ENCODE data around the gene BCKDHB. TPM values are rescaled to one million over a fixed set of nuclear protein-coding genes. Genes with fewer than 3 reads are reported as not detected.

The BCKDHB gene
- total RNA-seq, 4 donors from 2014 or later: 1.6 to 6.9 (median 4.8) TPM

- in situ Hi-C loops (cut with MboI; ENCODE audit: low sequenced_read_pairs in 4 of 4): no loop called here
- Histone ChIP-seq H3K4me3 (no peak overlapping the region), H3K36me3 (no peaks in the 10 kb centered on the region), H3K27ac (no peak overlapping the region), H3K27me3 (no peaks in the 10 kb centered on the region), H3K9me3 (no peaks in the 10 kb centered on the region), H3K4me1 (no peaks in the 10 kb centered on the region)
- ATAC-seq (no peak), DNase-seq (no peak)
- intact Hi-C loops (cut with DNase I; ENCODE audit: low total_unique reads): no loop called here
- TF ChIP-seq CTCF (IDR thresholded peaks at IDR 0.05 in 4 of 5, conservative IDR thresholded peaks at IDR 0.05 in 1 of 5) (no peak), POLR2A (IDR thresholded peaks at IDR 0.05) (no peak)
These were observed 196.2 kb downstream of the BCKDHB start for GRCh38 chr6:80302716-80303115.

GRCh38 chr6:80304014-80304413 lies 197.5 kb downstream of the BCKDHB start:
- H3K27ac ChIP-seq: no peak overlapping the region

GRCh38 chr6:80314531-80314930 lies 208.1 kb downstream of the BCKDHB start:
- no peaks in the 10 kb centered on the region for H3K27me3 ChIP-seq
- peaks cover 0 to 7% of the 10 kb centered on the region in 2 donors for H3K4me1 ChIP-seq
- DNase-seq (no peak), ATAC-seq (no peak)
- H3K4me3 ChIP-seq: no peak overlapping the region
- H3K27ac ChIP-seq: no peak overlapping the region
- no peaks in the 10 kb centered on the region for H3K36me3 ChIP-seq
- H3K9me3 ChIP-seq: no peaks in the 10 kb centered on the region
- in situ Hi-C loops (cut with MboI; ENCODE audit: low sequenced_read_pairs in 4 of 4) (no loop called here), intact Hi-C loops (cut with DNase I; ENCODE audit: low total_unique reads) (no loop called here)
- TF ChIP-seq CTCF (IDR thresholded peaks at IDR 0.05 in 4 of 5, conservative IDR thresholded peaks at IDR 0.05 in 1 of 5): no peak

More at GRCh38 chr6:80304014-80304413, 197.5 kb downstream of the BCKDHB start:
- DNase-seq (no peak), ATAC-seq (no peak)
- TF ChIP-seq CTCF (IDR thresholded peaks at IDR 0.05 in 4 of 5, conservative IDR thresholded peaks at IDR 0.05 in 1 of 5) (no peak), POLR2A (IDR thresholded peaks at IDR 0.05) (no peak)
- Histone ChIP-seq H3K9me3 (no peaks in the 10 kb centered on the region), H3K4me3 (no peak overlapping the region), H3K36me3 (no peaks in the 10 kb centered on the region), H3K27me3 (no peaks in the 10 kb centered on the region), H3K4me1 (no peaks in the 10 kb centered on the region)
- intact Hi-C loops (cut with DNase I; ENCODE audit: low total_unique reads) (no loop called here), in situ Hi-C loops (cut with MboI; ENCODE audit: low sequenced_read_pairs in 4 of 4) (no loop called here)

GRCh38 chr6:80316686-80317231 lies 210.3 kb downstream of the BCKDHB start:
- ATAC-seq (no peak), DNase-seq (no peak)
- Histone ChIP-seq H3K36me3 (no peaks in the 10 kb centered on the region), H3K9me3 (no peaks in the 10 kb centered on the region), H3K27me3 (no peaks in the 10 kb centered on the region), H3K4me3 (no peak overlapping the region), H3K27ac (no peak overlapping the region), H3K4me1 (peaks cover 0 to 10% of the 10 kb centered on the region in 2 donors)
- no peak for TF ChIP-seq CTCF (IDR thresholded peaks at IDR 0.05 in 4 of 5, conservative IDR thresholded peaks at IDR 0.05 in 1 of 5)
- TF ChIP-seq POLR2A (IDR thresholded peaks at IDR 0.05): no peak
- intact Hi-C loops (cut with DNase I; ENCODE audit: low total_unique reads) (no loop called here), in situ Hi-C loops (cut with MboI; ENCODE audit: low sequenced_read_pairs in 4 of 4) (no loop called here)

- intact Hi-C loops (cut with DNase I; ENCODE audit: low total_unique reads) (no loop called here), in situ Hi-C loops (cut with MboI; ENCODE audit: low sequenced_read_pairs in 4 of 4) (no loop called here)
- no peak overlapping the region for H3K4me3 ChIP-seq
- no peak for TF ChIP-seq POLR2A (IDR thresholded peaks at IDR 0.05)
- H3K36me3 ChIP-seq: no peaks in the 10 kb centered on the region
- ATAC-seq (no peak), DNase-seq (no peak)
- H3K4me1 ChIP-seq: peaks cover 0 to 10% of the 10 kb centered on the region in 2 donors
- no peaks in the 10 kb centered on the region for H3K9me3 ChIP-seq
- no peak overlapping the region for H3K27ac ChIP-seq
- no peaks in the 10 kb centered on the region for H3K27me3 ChIP-seq
These were observed 212.7 kb downstream of the BCKDHB start for GRCh38 chr6:80319196-80319595.

Data from gastrocnemius medialis (tissue), 4 donors.